Neural cell (in vitro differentiated cells): Measurements from ENCODE around the gene TPRG1L.

ENCODE experiments used
- CTCF ChIP-seq: fragments of 450-650 bp; IDR thresholded peaks from 2 replicates; pipeline ENCODE4 v1.5.1; 2014; ENCODE audit warnings: antibody characterized with exemption, mild to moderate bottlenecking, moderate library complexity; ENCODE audit not compliant: poor library complexity, severe bottlenecking
- EP300 ChIP-seq: fragments of 450-650 bp; conservative IDR thresholded peaks from 2 replicates; pipeline ENCODE4 v1.6.1; 2014; ENCODE audit warnings: antibody characterized with exemption, mild to moderate bottlenecking, moderate library complexity; ENCODE audit not compliant: poor library complexity, severe bottlenecking
- EZH2 ChIP-seq: fragments of 200-600, 300-800 bp; shearing (Covaris generic), sonication (generic); IDR thresholded peaks from 2 replicates; pipeline ENCODE4 v1.6.1; 2014; ENCODE audit warnings: antibody characterized with exemption, low read length, borderline replicate concordance, mild to moderate bottlenecking; ENCODE audit not compliant: insufficient read depth, poor library complexity, severe bottlenecking
- MXI1 ChIP-seq: fragments of 450-650 bp; conservative IDR thresholded peaks from 2 replicates; pipeline ENCODE4 v1.6.1; 2014; ENCODE audit warnings: antibody characterized with exemption, mild to moderate bottlenecking; ENCODE audit not compliant: poor library complexity, severe bottlenecking
- POLR2AphosphoS5 ChIP-seq: IDR thresholded peaks from 2 replicates; pipeline ENCODE4 v1.6.1; 2012
- RAD21 ChIP-seq: fragments of 450-650 bp; conservative IDR thresholded peaks from 2 replicates; pipeline ENCODE4 v1.6.1; 2014; ENCODE audit warnings: antibody characterized with exemption, mild to moderate bottlenecking, moderate library complexity

- TF ChIP-seq EZH2 (no peak), MXI1 (no peak), CTCF (no peak), RAD21 (no peak), POLR2AphosphoS5 (no peak), EP300 (no peak)
These were observed 26.7 kb upstream of the TPRG1L start for GRCh38 chr1:3598051-3598491.
